ENCODE results near the gene SORBS1. TPM values are rescaled to one million over a fixed set of nuclear protein-coding genes. Genes with fewer than 3 reads are reported as not detected.

SORBS1 gene
- total RNA-seq, 1 experiment from 2014 or later = 4.1 TPM

DNA sequence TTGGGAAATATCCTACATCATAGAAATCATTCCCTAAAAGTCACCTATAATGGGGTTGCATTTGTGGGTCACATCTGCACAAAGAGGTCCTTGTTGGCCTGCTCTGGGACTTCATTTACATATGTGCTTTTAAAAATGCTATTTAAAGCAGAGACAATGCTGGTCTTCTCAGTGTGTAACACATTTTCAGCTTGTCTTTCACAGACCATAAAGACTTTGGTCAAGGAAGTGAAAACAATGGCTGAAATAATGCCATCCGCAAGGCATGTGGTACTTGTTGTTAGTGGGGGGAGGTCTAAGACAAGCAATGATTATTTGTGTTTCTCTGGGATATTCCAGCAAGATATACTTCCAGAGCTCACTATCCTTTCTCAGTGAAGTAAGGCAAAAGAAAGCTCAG, 185.8 kb downstream of the SORBS1 start:
- ChIA-PET CTCF (interaction anchor here (0.5 to 1.9 kb wide), 10 partner anchors 10 to 226 kb away, joined by 3 to 11 read pairs (median 4); no protein-coding TSS in a partner anchor), POLR2A (ENCODE audit: unreplicated experiment) (interaction anchor here (0.5 kb wide), 1 partner anchor 12 kb away, joined by 3 read pairs; no protein-coding TSS in a partner anchor)
- Histone ChIP-seq H3K9me3 (ENCODE audit: low read length) (no peaks in the 10 kb centered on the region), H3K4me2 (ENCODE audit: low read length) (no peak overlapping the region), H4K20me1 (ENCODE audit: low read length) (no peaks in the 10 kb centered on the region), H3K79me2 (ENCODE audit: low read length) (no peaks in the 10 kb centered on the region), H3K9ac (ENCODE audit: low read length) (no peak overlapping the region), H3K27me3 (ENCODE audit: low read length) (no peaks in the 10 kb centered on the region), H3F3A (ENCODE audit: low read length, unreplicated experiment) (no peaks in the 10 kb centered on the region), H3K4me3 (ENCODE audit: low read length) (no peak overlapping the region), H3K36me3 (ENCODE audit: low read depth, low read length) (no peaks in the 10 kb centered on the region), H3K9me2 (replicated peaks; ENCODE audit: low read length) (no peaks in the 10 kb centered on the region), H3K27ac (ENCODE audit: low read length) (no peak overlapping the region), H2AFZ (ENCODE audit: low read length) (no peak overlapping the region), H3K4me1 (ENCODE audit: insufficient read depth, low read length) (no peaks in the 10 kb centered on the region)
- no TSS peak for BruUV-seq (replicated peaks)
- no peak for DNase-seq
- ATAC-seq = no peak
- intact Hi-C loops (cut with micrococcal nuclease) = no loop called here
- TF ChIP-seq, protein P1, sequence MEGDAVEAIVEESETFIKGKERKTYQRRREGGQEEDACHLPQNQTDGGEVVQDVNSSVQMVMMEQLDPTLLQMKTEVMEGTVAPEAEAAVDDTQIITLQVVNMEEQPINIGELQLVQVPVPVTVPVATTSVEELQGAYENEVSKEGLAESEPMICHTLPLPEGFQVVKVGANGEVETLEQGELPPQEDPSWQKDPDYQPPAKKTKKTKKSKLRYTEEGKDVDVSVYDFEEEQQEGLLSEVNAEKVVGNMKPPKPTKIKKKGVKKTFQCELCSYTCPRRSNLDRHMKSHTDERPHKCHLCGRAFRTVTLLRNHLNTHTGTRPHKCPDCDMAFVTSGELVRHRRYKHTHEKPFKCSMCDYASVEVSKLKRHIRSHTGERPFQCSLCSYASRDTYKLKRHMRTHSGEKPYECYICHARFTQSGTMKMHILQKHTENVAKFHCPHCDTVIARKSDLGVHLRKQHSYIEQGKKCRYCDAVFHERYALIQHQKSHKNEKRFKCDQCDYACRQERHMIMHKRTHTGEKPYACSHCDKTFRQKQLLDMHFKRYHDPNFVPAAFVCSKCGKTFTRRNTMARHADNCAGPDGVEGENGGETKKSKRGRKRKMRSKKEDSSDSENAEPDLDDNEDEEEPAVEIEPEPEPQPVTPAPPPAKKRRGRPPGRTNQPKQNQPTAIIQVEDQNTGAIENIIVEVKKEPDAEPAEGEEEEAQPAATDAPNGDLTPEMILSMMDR (conservative IDR thresholded peaks at IDR 0.05; ENCODE audit: low read depth, low read length) = no peak
- TF ChIP-seq EZH2phosphoT487 (IDR thresholded peaks at IDR 0.05; ENCODE audit: borderline replicate concordance, low read length) = no peak
- TF ChIP-seq EZH2 (IDR thresholded peaks at IDR 0.05; ENCODE audit: low read length, unreplicated experiment) = no peak

DNA sequence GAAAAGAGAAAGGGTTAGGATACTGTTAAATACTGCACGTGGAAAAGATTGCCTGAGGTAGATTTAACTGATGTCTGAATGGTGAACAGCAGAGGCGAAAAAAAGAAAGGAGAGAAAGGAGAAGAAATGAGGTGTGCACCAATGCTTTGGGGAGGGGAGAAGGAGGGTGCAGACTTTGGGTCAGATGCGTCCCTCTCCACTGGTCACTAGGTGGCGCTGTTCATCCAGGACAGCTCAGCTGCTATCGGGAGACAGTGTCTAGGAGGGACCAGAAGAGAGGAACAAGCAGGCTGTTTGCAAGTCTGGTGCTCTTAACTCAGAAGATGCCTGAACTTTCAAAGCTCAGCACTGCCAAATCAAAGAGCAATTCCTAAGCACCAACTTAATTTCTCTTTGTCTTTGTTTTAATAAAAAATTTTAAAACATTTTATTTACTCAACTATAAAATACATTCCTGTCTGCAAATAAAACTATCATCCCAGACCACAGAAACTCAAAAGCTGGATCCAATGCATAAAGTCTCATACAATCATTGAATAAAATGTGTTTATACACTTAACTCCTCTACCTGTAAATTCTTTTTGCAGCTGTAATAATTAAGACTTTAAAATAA, 186.5 kb downstream of the SORBS1 start:
- Histone ChIP-seq H3K9me2 (replicated peaks; ENCODE audit: low read length) (no peaks in the 10 kb centered on the region), H3K4me3 (ENCODE audit: low read length) (no peak overlapping the region), H3F3A (ENCODE audit: low read length, unreplicated experiment) (no peaks in the 10 kb centered on the region), H3K27me3 (ENCODE audit: low read length) (no peaks in the 10 kb centered on the region), H3K79me2 (ENCODE audit: low read length) (no peaks in the 10 kb centered on the region), H3K9me3 (ENCODE audit: low read length) (no peaks in the 10 kb centered on the region), H2AFZ (ENCODE audit: low read length) (no peak overlapping the region), H3K4me1 (ENCODE audit: insufficient read depth, low read length) (no peaks in the 10 kb centered on the region), H3K27ac (ENCODE audit: low read length) (no peak overlapping the region), H3K4me2 (ENCODE audit: low read length) (no peak overlapping the region), H3K36me3 (ENCODE audit: low read depth, low read length) (no peaks in the 10 kb centered on the region), H3K9ac (ENCODE audit: low read length) (no peak overlapping the region), H4K20me1 (ENCODE audit: low read length) (no peaks in the 10 kb centered on the region)
- no TSS peak for BruUV-seq (replicated peaks)
- ChIA-PET CTCF (interaction anchor here (0.6 to 1.9 kb wide), 9 partner anchors 9 to 226 kb away, joined by 3 to 11 read pairs (median 4); no protein-coding TSS in a partner anchor), POLR2A (ENCODE audit: unreplicated experiment) (interaction anchor here (0.5 kb wide), 1 partner anchor 13 kb away, joined by 3 read pairs; no protein-coding TSS in a partner anchor)
- DNase-seq (peak; percentile 82), ATAC-seq (peak; percentile 99)
- intact Hi-C loops (cut with micrococcal nuclease) = loop anchor here (1.0 kb wide), 2 partner anchors 56 to 227 kb away; no protein-coding TSS in a partner anchor
- TF ChIP-seq EZH2phosphoT487 (IDR thresholded peaks at IDR 0.05; ENCODE audit: borderline replicate concordance, low read length) = no peak
- TF ChIP-seq, protein P1 (conservative IDR thresholded peaks at IDR 0.05; ENCODE audit: low read depth, low read length) = peak; percentile 86

DNA sequence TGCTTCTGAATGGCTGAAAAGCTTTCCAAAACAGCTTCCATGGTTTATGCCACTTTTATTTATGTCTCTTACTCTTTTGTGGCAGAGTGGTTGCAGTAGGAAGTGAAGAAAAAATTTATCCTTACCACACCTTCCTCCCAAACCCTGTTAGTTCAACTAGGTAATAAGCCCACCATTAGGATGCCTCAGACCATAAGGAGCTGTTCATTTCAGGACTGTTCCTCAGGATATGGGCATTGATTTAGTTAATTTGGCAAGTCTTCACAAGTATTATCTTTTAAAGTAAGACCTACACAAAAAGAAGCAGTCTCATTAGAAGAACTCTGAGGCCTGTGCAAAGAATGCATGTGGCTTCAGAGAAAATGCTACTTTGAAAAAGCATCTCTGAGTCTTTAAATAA, 187.5 kb downstream of the SORBS1 start:
- CTCF ChIA-PET = interaction anchor here (1.9 kb wide), 1 partner anchor 227 kb away, joined by 11 read pairs; no protein-coding TSS in a partner anchor
- intact Hi-C loops (cut with micrococcal nuclease) = loop anchor here (1.0 kb wide), 2 partner anchors 57 to 228 kb away; no protein-coding TSS in a partner anchor
- no peaks in the 10 kb centered on the region for H3K27me3 ChIP-seq (ENCODE audit: low read length)
- no peak overlapping the region for H3K4me3 ChIP-seq (ENCODE audit: low read length)
- no peaks in the 10 kb centered on the region for H3F3A ChIP-seq (ENCODE audit: low read length, unreplicated experiment)
- H3K9me3 ChIP-seq (ENCODE audit: low read length) = no peaks in the 10 kb centered on the region
- BruUV-seq (replicated peaks) = no TSS peak
- H3K4me1 ChIP-seq (ENCODE audit: insufficient read depth, low read length) = no peaks in the 10 kb centered on the region
- H2AFZ ChIP-seq (ENCODE audit: low read length) = no peak overlapping the region
- TF ChIP-seq EZH2 (IDR thresholded peaks at IDR 0.05; ENCODE audit: low read length, unreplicated experiment) (no peak), EZH2phosphoT487 (IDR thresholded peaks at IDR 0.05; ENCODE audit: borderline replicate concordance, low read length) (no peak)
- TF ChIP-seq, protein P1 (conservative IDR thresholded peaks at IDR 0.05; ENCODE audit: low read depth, low read length) = no peak
- no peak overlapping the region for H3K4me2 ChIP-seq (ENCODE audit: low read length)
- ATAC-seq (no peak), DNase-seq (no peak)
- no peaks in the 10 kb centered on the region for H3K9me2 ChIP-seq (replicated peaks; ENCODE audit: low read length)
- POLR2A ChIA-PET (ENCODE audit: unreplicated experiment) = no interaction called here
- H3K36me3 ChIP-seq (ENCODE audit: low read depth, low read length) = no peaks in the 10 kb centered on the region
- H3K9ac ChIP-seq (ENCODE audit: low read length) = no peak overlapping the region
- no peaks in the 10 kb centered on the region for H4K20me1 ChIP-seq (ENCODE audit: low read length)
- H3K27ac ChIP-seq (ENCODE audit: low read length) = no peak overlapping the region
- H3K79me2 ChIP-seq (ENCODE audit: low read length) = no peaks in the 10 kb centered on the region
